Measurements from ENCODE around the gene LYL1.

GRCh38 chr19:13085666-13086065 lies 17.0 kb downstream of the LYL1 start:
- no peak for TF ChIP-seq CTCF (conservative IDR thresholded peaks at IDR 0.05; ENCODE audit: low read depth, low read length)
- no peak for TF ChIP-seq MAZ (IDR thresholded peaks at IDR 0.05; ENCODE audit: borderline replicate concordance, low read depth, low read length)
- no peak for TF ChIP-seq NFE2L2 (IDR thresholded peaks at IDR 0.05; ENCODE audit: low read depth, low read length)
- no peak for TF ChIP-seq MXI1 (IDR thresholded peaks at IDR 0.05; ENCODE audit: borderline replicate concordance, low read depth, low read length)
- TF ChIP-seq CHD1 (IDR thresholded peaks at IDR 0.05; ENCODE audit: low read depth, low read length) = no peak
- TF ChIP-seq ELK1 (IDR thresholded peaks at IDR 0.05; ENCODE audit: borderline replicate concordance, low read depth, low read length) = no peak
- no peak for TF ChIP-seq POLR2A (IDR thresholded peaks at IDR 0.05; ENCODE audit: low read depth, low read length)
- TF ChIP-seq MAFK (IDR thresholded peaks at IDR 0.05; ENCODE audit: low read depth, low read length) = no peak
- TF ChIP-seq USF2 (IDR thresholded peaks at IDR 0.05; ENCODE audit: low read depth, low read length) = no peak
- no peak for TF ChIP-seq RAD21 (IDR thresholded peaks at IDR 0.05; ENCODE audit: low read length)
- TF ChIP-seq RFX5 (IDR thresholded peaks at IDR 0.05; ENCODE audit: low read depth, low read length) = no peak
- no peak for TF ChIP-seq SMC3 (IDR thresholded peaks at IDR 0.05; ENCODE audit: low read depth, low read length)
- no peak for TF ChIP-seq BHLHE40 (IDR thresholded peaks at IDR 0.05; ENCODE audit: low read depth, low read length)
- TF ChIP-seq FOS (IDR thresholded peaks at IDR 0.05; ENCODE audit: low read depth, low read length) = no peak
